Adrenal gland (tissue), 5 donors: Measurements from ENCODE around the gene NFKBIB.

Source experiments
- POLR2A ChIP-seq, 2 donors: fragments of 450-650 bp; IDR thresholded peaks; one replicate each; pipeline ENCODE4 v1.6.1; 2017; ENCODE audit warnings: antibody characterized with exemption in 2 of 2, mild to moderate bottlenecking in 2 of 2, moderate library complexity in 1 of 2
- TF ChIP-seq, protein P1 (sequence below), 6 experiments: fragments of 450-650 bp in 4 of 6; fragments of 200-600 bp in 2 of 6; sonication (generic) in 1 of 6; IDR thresholded peaks; 1 replicate in 5 of 6; 2 replicates in 1 of 6; pipeline versions ENCODE4 v1.5.1 to v1.8.0; 2016 to 2021; ENCODE audit warnings: antibody characterized with exemption in 6 of 6, mild to moderate bottlenecking in 2 of 6, moderate library complexity in 1 of 6
- donor health status: DM: no; HTN: no; CAD: no.

DNA sequence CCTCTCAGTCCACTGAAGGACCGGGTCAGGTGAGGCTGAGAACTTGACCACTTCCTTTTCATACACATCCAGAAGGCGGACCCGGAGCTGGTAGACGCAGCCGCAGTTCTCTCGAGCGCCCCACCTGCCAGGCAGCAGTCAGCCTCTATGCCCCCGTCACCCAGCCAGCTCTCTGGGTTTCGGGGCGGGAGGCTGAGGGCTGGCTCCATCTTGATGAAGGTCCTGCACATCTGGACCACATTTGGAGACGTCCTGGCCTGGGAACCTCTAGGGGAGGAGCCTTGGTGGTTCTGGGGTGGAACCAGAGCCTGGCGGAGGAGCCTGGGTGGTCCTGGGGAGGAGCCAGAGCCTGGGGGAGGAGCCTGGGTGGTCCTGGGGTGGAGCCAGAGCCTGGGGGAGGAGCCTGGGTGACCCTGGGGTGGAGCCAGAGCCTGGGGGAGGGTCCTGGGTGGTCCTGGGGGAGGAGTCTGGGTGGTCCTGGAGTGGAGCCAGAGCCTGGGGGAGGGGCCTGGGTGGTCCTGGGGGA lies 45.3 kb downstream of the NFKBIB start:
- TF ChIP-seq, protein P1, sequence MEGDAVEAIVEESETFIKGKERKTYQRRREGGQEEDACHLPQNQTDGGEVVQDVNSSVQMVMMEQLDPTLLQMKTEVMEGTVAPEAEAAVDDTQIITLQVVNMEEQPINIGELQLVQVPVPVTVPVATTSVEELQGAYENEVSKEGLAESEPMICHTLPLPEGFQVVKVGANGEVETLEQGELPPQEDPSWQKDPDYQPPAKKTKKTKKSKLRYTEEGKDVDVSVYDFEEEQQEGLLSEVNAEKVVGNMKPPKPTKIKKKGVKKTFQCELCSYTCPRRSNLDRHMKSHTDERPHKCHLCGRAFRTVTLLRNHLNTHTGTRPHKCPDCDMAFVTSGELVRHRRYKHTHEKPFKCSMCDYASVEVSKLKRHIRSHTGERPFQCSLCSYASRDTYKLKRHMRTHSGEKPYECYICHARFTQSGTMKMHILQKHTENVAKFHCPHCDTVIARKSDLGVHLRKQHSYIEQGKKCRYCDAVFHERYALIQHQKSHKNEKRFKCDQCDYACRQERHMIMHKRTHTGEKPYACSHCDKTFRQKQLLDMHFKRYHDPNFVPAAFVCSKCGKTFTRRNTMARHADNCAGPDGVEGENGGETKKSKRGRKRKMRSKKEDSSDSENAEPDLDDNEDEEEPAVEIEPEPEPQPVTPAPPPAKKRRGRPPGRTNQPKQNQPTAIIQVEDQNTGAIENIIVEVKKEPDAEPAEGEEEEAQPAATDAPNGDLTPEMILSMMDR (IDR thresholded peaks at IDR 0.05): no peak
- TF ChIP-seq POLR2A (IDR thresholded peaks at IDR 0.05): no peak
